ENCODE results near the gene ABR.

DNA sequence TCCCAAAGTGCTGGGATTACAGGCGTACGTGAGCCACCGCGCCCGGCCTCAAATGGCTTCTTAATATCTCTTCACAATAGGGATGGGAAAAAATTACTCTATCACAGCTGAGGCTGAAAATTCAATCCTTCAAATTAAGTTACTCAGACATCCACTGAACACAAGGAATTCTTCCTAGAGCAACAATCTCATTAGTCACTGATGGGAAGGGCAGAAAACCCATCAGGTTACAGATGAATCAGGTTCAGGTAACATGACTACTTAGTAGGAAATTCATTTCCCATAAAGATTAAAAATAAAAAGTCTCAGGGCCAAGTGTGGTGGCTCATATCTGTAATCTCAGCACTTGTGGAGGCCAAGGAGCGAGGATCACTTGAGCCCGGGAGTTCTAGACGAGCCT lies 42.5 kb upstream of the ABR start:
- TF ChIP-seq, protein P1, sequence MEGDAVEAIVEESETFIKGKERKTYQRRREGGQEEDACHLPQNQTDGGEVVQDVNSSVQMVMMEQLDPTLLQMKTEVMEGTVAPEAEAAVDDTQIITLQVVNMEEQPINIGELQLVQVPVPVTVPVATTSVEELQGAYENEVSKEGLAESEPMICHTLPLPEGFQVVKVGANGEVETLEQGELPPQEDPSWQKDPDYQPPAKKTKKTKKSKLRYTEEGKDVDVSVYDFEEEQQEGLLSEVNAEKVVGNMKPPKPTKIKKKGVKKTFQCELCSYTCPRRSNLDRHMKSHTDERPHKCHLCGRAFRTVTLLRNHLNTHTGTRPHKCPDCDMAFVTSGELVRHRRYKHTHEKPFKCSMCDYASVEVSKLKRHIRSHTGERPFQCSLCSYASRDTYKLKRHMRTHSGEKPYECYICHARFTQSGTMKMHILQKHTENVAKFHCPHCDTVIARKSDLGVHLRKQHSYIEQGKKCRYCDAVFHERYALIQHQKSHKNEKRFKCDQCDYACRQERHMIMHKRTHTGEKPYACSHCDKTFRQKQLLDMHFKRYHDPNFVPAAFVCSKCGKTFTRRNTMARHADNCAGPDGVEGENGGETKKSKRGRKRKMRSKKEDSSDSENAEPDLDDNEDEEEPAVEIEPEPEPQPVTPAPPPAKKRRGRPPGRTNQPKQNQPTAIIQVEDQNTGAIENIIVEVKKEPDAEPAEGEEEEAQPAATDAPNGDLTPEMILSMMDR (IDR thresholded peaks at IDR 0.05), result no peak
- TF ChIP-seq POLR2A (IDR thresholded peaks at IDR 0.05), result no peak
